BLaER1 treated with 17β-estradiol and CSF1 and Interleukin-3, amounts not matched to agents 10 nM and 100 nM (cell line): ENCODE measurements around the gene SPDYE16.
A peak's percentile ranks its signal among the peaks of the same experiment; 100 is the strongest.
"Not testable (repeated sequence)": the region's sequence is repeated elsewhere in the genome, so short reads cannot be mapped to it uniquely, and the experiment has no call there.

Experiments used
- H3K27ac ChIP-seq, 11 experiments: shearing (Covaris generic); formaldehyde crosslinking; 2 replicates each; pipeline ENCODE4 v1.8.1; 2022
- H3K27me3 ChIP-seq, 11 experiments: shearing (Covaris generic); formaldehyde crosslinking; 2 replicates each; pipeline ENCODE4 v1.8.1; 2022
- H3K36me3 ChIP-seq, 11 experiments: shearing (Covaris generic); formaldehyde crosslinking; 2 replicates each; pipeline ENCODE4 v1.8.1; 2022
- H3K4me1 ChIP-seq, 10 experiments: shearing (Covaris generic); formaldehyde crosslinking; 2 replicates each; pipeline ENCODE4 v1.8.1; 2022
- H3K4me2 ChIP-seq, 11 experiments: shearing (Covaris generic); formaldehyde crosslinking; 2 replicates each; pipeline ENCODE4 v1.8.1; 2022
- H3K4me3 ChIP-seq, 10 experiments: shearing (Covaris generic); formaldehyde crosslinking; 2 replicates each; pipeline ENCODE4 v1.8.1; 2022
- H3K9ac ChIP-seq, 11 experiments: shearing (Covaris generic); formaldehyde crosslinking; 2 replicates each; pipeline ENCODE4 v1.8.1; 2022
- H3K9me3 ChIP-seq, 11 experiments: shearing (Covaris generic); formaldehyde crosslinking; replicated peaks in 1 of 11; 2 replicates each; pipeline ENCODE4 v1.8.1; 2022
- H4K20me1 ChIP-seq, 11 experiments: shearing (Covaris generic); formaldehyde crosslinking; 2 replicates each; pipeline ENCODE4 v1.8.1; 2022

The SPDYE16 gene

GRCh38 chr7:76499201-76499923 is 43.7 kb downstream of the SPDYE16 start:
- not testable (repeated sequence) for H3K27me3 ChIP-seq, H3K9ac ChIP-seq, H3K4me1 ChIP-seq, H3K4me3 ChIP-seq, H3K27ac ChIP-seq, H3K9me3 ChIP-seq, H3K4me2 ChIP-seq, H4K20me1 ChIP-seq
- H3K36me3 ChIP-seq: peaks cover 0 to 31% (median 6%) of the 10 kb centered on the region in 11 experiments; a peak in 11 of 22 replicates

- not testable (repeated sequence) for H3K4me1 ChIP-seq
These were observed 44.4 kb downstream of the SPDYE16 start for GRCh38 chr7:76498583-76499200.

GRCh38 chr7:76497918-76498582 is 45.0 kb downstream of the SPDYE16 start:
- H3K4me1 ChIP-seq, H3K9ac ChIP-seq, H4K20me1 ChIP-seq, H3K27me3 ChIP-seq, H3K4me2 ChIP-seq, H3K27ac ChIP-seq, H3K9me3 ChIP-seq, H3K4me3 ChIP-seq: not testable (repeated sequence)
- H3K36me3 ChIP-seq: peaks cover 0 to 24% (median 6%) of the 10 kb centered on the region in 11 experiments; a peak in 10 of 22 replicates

More at GRCh38 chr7:76498583-76499200, 44.4 kb downstream of the SPDYE16 start:
- not testable (repeated sequence) for H3K4me3 ChIP-seq, H3K27ac ChIP-seq, H3K9ac ChIP-seq, H3K27me3 ChIP-seq, H4K20me1 ChIP-seq, H3K4me2 ChIP-seq, H3K9me3 ChIP-seq
- peaks cover 0 to 30% (median 6%) of the 10 kb centered on the region in 11 experiments; a peak in 10 of 22 replicates for H3K36me3 ChIP-seq

- H3K36me3 ChIP-seq, H4K20me1 ChIP-seq, H3K4me2 ChIP-seq: not testable (repeated sequence)
These were observed 47.4 kb downstream of the SPDYE16 start for GRCh38 chr7:76495717-76496116.

GRCh38 chr7:76492139-76492538 is 51.0 kb downstream of the SPDYE16 start:
- H3K36me3 ChIP-seq, H3K27ac ChIP-seq, H3K9ac ChIP-seq, H3K4me3 ChIP-seq, H3K27me3 ChIP-seq, H4K20me1 ChIP-seq, H3K9me3 ChIP-seq: not testable (repeated sequence)
- H3K4me1 ChIP-seq: peaks cover 0 to 15% (median 5%) of the 10 kb centered on the region in 10 experiments; a peak in 9 of 20 replicates
- peak overlapping the region in 6 of 11 experiments; percentile 28 to 53 (median 42); a peak in 9 of 22 replicates for H3K4me2 ChIP-seq

More at GRCh38 chr7:76495717-76496116, 47.4 kb downstream of the SPDYE16 start:
- not testable (repeated sequence) for H3K27me3 ChIP-seq, H3K4me3 ChIP-seq, H3K9me3 ChIP-seq, H3K4me1 ChIP-seq, H3K27ac ChIP-seq, H3K9ac ChIP-seq

- not testable (repeated sequence) for H3K9ac ChIP-seq, H3K36me3 ChIP-seq, H3K9me3 ChIP-seq, H3K27ac ChIP-seq, H4K20me1 ChIP-seq, H3K27me3 ChIP-seq, H3K4me3 ChIP-seq
- Histone ChIP-seq H3K4me1 (peaks cover 0 to 17% (median 8%) of the 10 kb centered on the region in 10 experiments; a peak in 9 of 20 replicates), H3K4me2 (0 out of 22 replicates have a peak overlapping the region, but pooled peaks of 1 of the 11 experiments have one; percentile 32)
These were observed 55.1 kb downstream of the SPDYE16 start for GRCh38 chr7:76487969-76488368.

GRCh38 chr7:76486618-76487017 is 56.5 kb downstream of the SPDYE16 start:
- H3K27me3 ChIP-seq, H3K9me3 ChIP-seq, H3K4me2 ChIP-seq, H3K4me3 ChIP-seq, H3K9ac ChIP-seq, H4K20me1 ChIP-seq, H3K27ac ChIP-seq: not testable (repeated sequence)
- Histone ChIP-seq H3K36me3 (peaks cover 10 to 22% (median 12%) of the 10 kb centered on the region in 11 experiments; a peak in 20 of 22 replicates), H3K4me1 (peaks cover 0 to 11% (median 2%) of the 10 kb centered on the region in 10 experiments; a peak in 6 of 20 replicates)

GRCh38 chr7:76485822-76486610 is 57.1 kb downstream of the SPDYE16 start:
- peak overlapping the region in 6 of 11 experiments; percentile 42 to 58 (median 52); a peak in 5 of 22 replicates for H3K4me2 ChIP-seq
- H3K9ac ChIP-seq: not testable (repeated sequence)

GRCh38 chr7:76484456-76484855 is 58.6 kb downstream of the SPDYE16 start:
- Histone ChIP-seq H3K4me1 (peaks cover 0 to 13% (median 4%) of the 10 kb centered on the region in 10 experiments; a peak in 9 of 20 replicates), H3K36me3 (peaks cover 10 to 35% (median 12%) of the 10 kb centered on the region in 11 experiments; a peak in 20 of 22 replicates), H4K20me1 (peaks cover 0 to 21% (median 0%) of the 10 kb centered on the region in 11 experiments; a peak in 5 of 22 replicates)
- H3K9me3 ChIP-seq, H3K4me2 ChIP-seq, H3K9ac ChIP-seq, H3K4me3 ChIP-seq, H3K27me3 ChIP-seq, H3K27ac ChIP-seq: not testable (repeated sequence)

More at GRCh38 chr7:76485822-76486610, 57.1 kb downstream of the SPDYE16 start:
- H4K20me1 ChIP-seq, H3K4me3 ChIP-seq, H3K27me3 ChIP-seq, H3K9me3 ChIP-seq: not testable (repeated sequence)
- Histone ChIP-seq H3K27ac (peak overlapping the region in 4 of 11 experiments; percentile 40 to 59 (median 44); a peak in 4 of 22 replicates), H3K36me3 (peaks cover 10 to 24% (median 12%) of the 10 kb centered on the region in 11 experiments; a peak in 20 of 22 replicates), H3K4me1 (peaks cover 0 to 11% (median 2%) of the 10 kb centered on the region in 10 experiments; a peak in 4 of 20 replicates)

- not testable (repeated sequence) for H3K9me3 ChIP-seq, H3K9ac ChIP-seq, H3K4me3 ChIP-seq, H3K27me3 ChIP-seq, H3K27ac ChIP-seq, H3K4me2 ChIP-seq
- Histone ChIP-seq H4K20me1 (peaks cover 0 to 31% (median 0%) of the 10 kb centered on the region in 11 experiments; a peak in 5 of 22 replicates), H3K36me3 (peaks cover 10 to 35% (median 12%) of the 10 kb centered on the region in 11 experiments; a peak in 20 of 22 replicates), H3K4me1 (peaks cover 0 to 13% (median 6%) of the 10 kb centered on the region in 10 experiments; a peak in 9 of 20 replicates)
These were observed 60.0 kb downstream of the SPDYE16 start for GRCh38 chr7:76483081-76483480.

GRCh38 chr7:76482660-76483059 is 60.4 kb downstream of the SPDYE16 start:
- H3K27me3 ChIP-seq, H3K9ac ChIP-seq, H3K27ac ChIP-seq, H3K4me2 ChIP-seq, H3K4me3 ChIP-seq, H3K9me3 ChIP-seq: not testable (repeated sequence)
- peaks cover 0 to 13% (median 5%) of the 10 kb centered on the region in 10 experiments; a peak in 9 of 20 replicates for H3K4me1 ChIP-seq
- H3K36me3 ChIP-seq: peaks cover 10 to 35% (median 12%) of the 10 kb centered on the region in 11 experiments; a peak in 20 of 22 replicates
- H4K20me1 ChIP-seq: peaks cover 0 to 31% (median 0%) of the 10 kb centered on the region in 11 experiments; a peak in 5 of 22 replicates
